HEK293 (cell line): ENCODE results near the gene SMIM10.

ENCODE experiments used
- CTCF ChIA-PET: fragments of 350-600 bp; formaldehyde crosslinking; extraction: SDS; loops from one replicate; lab custom pipeline; 2021; ENCODE audit warnings: antibody characterized with exemption; lab: Yijun Ruan, JAX
- POLR2A ChIA-PET: fragments of 300-600 bp; formaldehyde crosslinking; extraction: SDS; loops from one replicate; lab custom pipeline; 2020; ENCODE audit warnings: antibody characterized with exemption, inconsistent platforms; lab: Yijun Ruan, JAX
- H3K27ac ChIP-seq: fragments of 200-500 bp; sonication (Bioruptor generic); 2 replicates; pipeline ENCODE4 v1.5.1; 2014; ENCODE audit warnings: low read depth, low read length, control low read depth, inconsistent platforms; ENCODE audit errors: extremely low read depth
- H3K36me3 ChIP-seq, 2 experiments: fragments of 200-500 bp in 1 of 2; sonication (Bioruptor generic) in 1 of 2; 1 replicate in 1 of 2; 2 replicates in 1 of 2; pipeline ENCODE4 v1.5.1; 2014 to 2017; ENCODE audit warnings: inconsistent platforms in 2 of 2, low read length in 2 of 2; ENCODE audit not compliant: control insufficient read depth in 2 of 2, insufficient read depth in 1 of 2
- H3K4me1 ChIP-seq: fragments of 200-500 bp; sonication (Bioruptor generic); 2 replicates; pipeline ENCODE4 v1.5.1; 2014; ENCODE audit warnings: mild to moderate bottlenecking, low read length, inconsistent platforms; ENCODE audit not compliant: control insufficient read depth, insufficient read depth
- H3K4me3 ChIP-seq: 2 replicates; pipeline ENCODE4 v1.5.1; 2011; ENCODE audit warnings: low read depth, mild to moderate bottlenecking, control low read depth, low read length, moderate library complexity
- H3K9me3 ChIP-seq: fragments of 200-500 bp; sonication (Bioruptor generic); 2 replicates; pipeline ENCODE4 v1.5.1; 2014; ENCODE audit warnings: low read depth, low read length, inconsistent platforms; ENCODE audit not compliant: control insufficient read depth, insufficient read depth
- GLI2 ChIP-seq: fragments of 450-650 bp; formaldehyde crosslinking; IDR thresholded peaks from 2 replicates; pipeline ENCODE4; 2017; ENCODE audit warnings: missing biosample characterization, missing genetic modification characterization, low read depth, borderline replicate concordance
- GLI4 ChIP-seq: fragments of 450-650 bp; formaldehyde crosslinking; IDR thresholded peaks from 2 replicates; pipeline ENCODE4 v1.5.1; 2016; ENCODE audit warnings: missing biosample characterization, missing genetic modification characterization
- REST ChIP-seq: fragments of 450-650 bp; formaldehyde crosslinking; IDR thresholded peaks from 2 replicates; pipeline ENCODE4 v1.5.1; 2016; ENCODE audit warnings: missing biosample characterization, missing genetic modification characterization
- SETDB1 ChIP-seq: IDR thresholded peaks from one replicate; pipeline ENCODE4 v1.6.1; 2017; ENCODE audit warnings: mild to moderate bottlenecking, low read length, moderate library complexity, mixed read lengths; ENCODE audit not compliant: insufficient read length
- SP7 ChIP-seq: fragments of 450-650 bp; formaldehyde crosslinking; IDR thresholded peaks from 2 replicates; pipeline ENCODE4 v1.5.1; 2016; ENCODE audit warnings: missing biosample characterization, missing genetic modification characterization
- YY2 ChIP-seq: fragments of 450-650 bp; formaldehyde crosslinking; IDR thresholded peaks from 2 replicates; pipeline ENCODE4 v1.5.1; 2016; ENCODE audit warnings: missing biosample characterization, missing genetic modification characterization
- ZBTB20 ChIP-seq: fragments of 450-650 bp; formaldehyde crosslinking; IDR thresholded peaks from 2 replicates; pipeline ENCODE4 v1.5.1; 2016; ENCODE audit warnings: missing biosample characterization, missing genetic modification characterization
- ZBTB21 ChIP-seq: fragments of 450-650 bp; formaldehyde crosslinking; IDR thresholded peaks from 2 replicates; pipeline ENCODE4 v1.5.1; 2017; ENCODE audit warnings: missing biosample characterization, missing genetic modification characterization
- ZNF114 ChIP-seq: fragments of 450-650 bp; formaldehyde crosslinking; IDR thresholded peaks from 2 replicates; pipeline ENCODE4 v1.5.0; 2017; ENCODE audit warnings: missing biosample characterization, missing genetic modification characterization
- ZNF155 ChIP-seq: fragments of 450-650 bp; formaldehyde crosslinking; IDR thresholded peaks from 2 replicates; pipeline ENCODE4 v1.5.1; 2016; ENCODE audit warnings: missing biosample characterization, missing genetic modification characterization
- ZNF175 ChIP-seq: fragments of 450-650 bp; formaldehyde crosslinking; IDR thresholded peaks from 2 replicates; pipeline ENCODE4 v1.5.1; 2016; ENCODE audit warnings: missing biosample characterization, missing genetic modification characterization
- ZNF23 ChIP-seq: fragments of 450-650 bp; formaldehyde crosslinking; IDR thresholded peaks from 2 replicates; pipeline ENCODE4 v1.5.1; 2016; ENCODE audit warnings: missing biosample characterization, missing genetic modification characterization, borderline replicate concordance
- ZNF248 ChIP-seq: fragments of 450-650 bp; formaldehyde crosslinking; IDR thresholded peaks from 2 replicates; pipeline ENCODE4 v1.5.1; 2017; ENCODE audit warnings: missing biosample characterization, missing genetic modification characterization
- ZNF514 ChIP-seq: fragments of 450-650 bp; formaldehyde crosslinking; IDR thresholded peaks from 2 replicates; pipeline ENCODE4 v1.5.1; 2016; ENCODE audit warnings: missing biosample characterization, missing genetic modification characterization
- ZNF558 ChIP-seq: fragments of 450-650 bp; formaldehyde crosslinking; IDR thresholded peaks from 2 replicates; pipeline ENCODE4 v1.5.1; 2016; ENCODE audit warnings: missing biosample characterization, missing genetic modification characterization
- ZNF610 ChIP-seq: fragments of 450-650 bp; formaldehyde crosslinking; IDR thresholded peaks from 2 replicates; pipeline ENCODE4 v1.5.1; 2016; ENCODE audit warnings: missing biosample characterization, missing genetic modification characterization, borderline replicate concordance
- ZNF76 ChIP-seq: fragments of 450-650 bp; formaldehyde crosslinking; IDR thresholded peaks from 2 replicates; pipeline ENCODE4; 2016; ENCODE audit warnings: low read depth, missing biosample characterization, missing genetic modification characterization, borderline replicate concordance
- ZNF843 ChIP-seq: fragments of 450-650 bp; formaldehyde crosslinking; IDR thresholded peaks from 2 replicates; pipeline ENCODE4 v1.5.1; 2016; ENCODE audit warnings: missing biosample characterization, missing genetic modification characterization
- TF ChIP-seq, protein P1 (sequence below): fragments of 450-650 bp; formaldehyde crosslinking; IDR thresholded peaks from 2 replicates; pipeline ENCODE4 v1.5.1; 2016; ENCODE audit warnings: missing biosample characterization, missing genetic modification characterization

SMIM10 gene

DNA sequence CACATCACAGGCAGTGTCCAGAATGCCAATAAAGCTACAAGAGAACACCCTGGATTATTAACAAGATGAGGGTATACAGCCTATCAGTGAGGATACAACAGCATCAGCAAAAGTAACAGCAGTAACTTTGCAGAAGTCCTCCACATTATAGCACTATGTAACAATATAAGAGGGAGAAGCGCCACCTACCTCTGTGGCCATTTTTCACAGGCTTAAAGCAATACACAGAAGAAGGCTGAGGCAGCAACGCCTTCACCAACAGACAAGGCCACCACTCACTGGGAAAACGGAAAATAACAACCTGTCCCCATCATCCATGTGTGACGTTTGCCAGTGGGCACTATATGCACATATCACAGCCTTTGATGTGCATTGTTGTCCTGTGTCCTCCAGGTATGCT lies 19.0 kb downstream of the SMIM10 start:
- Histone ChIP-seq H3K36me3 (no peaks in the 10 kb centered on the region), H3K27ac (no peak overlapping the region), H3K4me1 (no peaks in the 10 kb centered on the region)
- CTCF ChIA-PET = no interaction called here
- TF ChIP-seq ZNF248 (tag by site-specific recombination) = no peak
- no peak for TF ChIP-seq ZNF155
- no peak for TF ChIP-seq ZNF610
- TF ChIP-seq GLI4 (tag by site-specific recombination) = no peak
- TF ChIP-seq ZNF843 = no peak
- TF ChIP-seq, protein P1, sequence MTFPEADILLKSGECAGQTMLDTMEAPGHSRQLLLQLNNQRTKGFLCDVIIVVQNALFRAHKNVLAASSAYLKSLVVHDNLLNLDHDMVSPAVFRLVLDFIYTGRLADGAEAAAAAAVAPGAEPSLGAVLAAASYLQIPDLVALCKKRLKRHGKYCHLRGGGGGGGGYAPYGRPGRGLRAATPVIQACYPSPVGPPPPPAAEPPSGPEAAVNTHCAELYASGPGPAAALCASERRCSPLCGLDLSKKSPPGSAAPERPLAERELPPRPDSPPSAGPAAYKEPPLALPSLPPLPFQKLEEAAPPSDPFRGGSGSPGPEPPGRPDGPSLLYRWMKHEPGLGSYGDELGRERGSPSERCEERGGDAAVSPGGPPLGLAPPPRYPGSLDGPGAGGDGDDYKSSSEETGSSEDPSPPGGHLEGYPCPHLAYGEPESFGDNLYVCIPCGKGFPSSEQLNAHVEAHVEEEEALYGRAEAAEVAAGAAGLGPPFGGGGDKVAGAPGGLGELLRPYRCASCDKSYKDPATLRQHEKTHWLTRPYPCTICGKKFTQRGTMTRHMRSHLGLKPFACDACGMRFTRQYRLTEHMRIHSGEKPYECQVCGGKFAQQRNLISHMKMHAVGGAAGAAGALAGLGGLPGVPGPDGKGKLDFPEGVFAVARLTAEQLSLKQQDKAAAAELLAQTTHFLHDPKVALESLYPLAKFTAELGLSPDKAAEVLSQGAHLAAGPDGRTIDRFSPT (tag by site-specific recombination) = no peak
- no peak for TF ChIP-seq ZNF514 (tag by site-specific recombination)
- TF ChIP-seq, all 188 proteins: peak for 0
- POLR2A ChIA-PET = no interaction called here
- Histone ChIP-seq H3K4me3 (no peak overlapping the region), H3K9me3 (no peaks in the 10 kb centered on the region)

- POLR2A ChIA-PET = no interaction called here
- CTCF ChIA-PET = no interaction called here
- TF ChIP-seq YY2 = no peak
- TF ChIP-seq ZNF76 = no peak
- TF ChIP-seq ZNF843 = no peak
- TF ChIP-seq GLI2 (tag by site-specific recombination) = no peak
- no peak for TF ChIP-seq SP7
- TF ChIP-seq SETDB1 = no peak
- no peak for TF ChIP-seq ZBTB20
- no peak for TF ChIP-seq ZNF175
- no peak for TF ChIP-seq ZNF114 (tag by site-specific recombination)
- TF ChIP-seq ZNF23 (tag by site-specific recombination) = no peak
- no peak for TF ChIP-seq REST (tag by site-specific recombination)
- TF ChIP-seq ZBTB21 (tag by site-specific recombination) = no peak
- TF ChIP-seq ZNF558 = no peak
These were observed 20.1 kb downstream of the SMIM10 start for GRCh38 chrX:135010921-135011320.

More at GRCh38 chrX:135010921-135011320, 20.1 kb downstream of the SMIM10 start:
- no peaks in the 10 kb centered on the region for H3K9me3 ChIP-seq
- no peaks in the 10 kb centered on the region for H3K36me3 ChIP-seq
- no peak overlapping the region for H3K27ac ChIP-seq
- no peaks in the 10 kb centered on the region for H3K4me1 ChIP-seq
- H3K4me3 ChIP-seq = no peak overlapping the region
